HepG2 (cell line): Measurements from ENCODE around the gene NDUFB11. TPM values are rescaled to one million over a fixed set of nuclear protein-coding genes. Genes with fewer than 3 reads are reported as not detected.

ENCODE experiments used
- ATF7 ChIP-seq, 2 experiments: fragments of 450-650 bp in 1 of 2; sonication (generic) in 1 of 2; formaldehyde crosslinking in 1 of 2; IDR thresholded peaks; 2 replicates each; pipeline versions ENCODE4 v1.4.0 to v1.6.1; 2016 to 2020; ENCODE audit warnings: antibody characterized with exemption in 1 of 2, mild to moderate bottlenecking in 1 of 2, missing genetic modification reagents in 1 of 2
- CEBPG ChIP-seq: IDR thresholded peaks from 2 replicates; pipeline ENCODE4 v1.6.1; 2016
- DRAP1 ChIP-seq: IDR thresholded peaks from 2 replicates; pipeline ENCODE4 v1.6.1; 2016; ENCODE audit warnings: missing genetic modification reagents, missing compliant biosample characterization
- HDAC1 ChIP-seq: sonication (generic); formaldehyde crosslinking; IDR thresholded peaks from 2 replicates; pipeline ENCODE4 v1.5.1; 2020; ENCODE audit warnings: mild to moderate bottlenecking, missing genetic modification reagents
- HMGXB4 ChIP-seq, 2 experiments: sonication (generic) in 1 of 2; formaldehyde crosslinking in 1 of 2; IDR thresholded peaks; 2 replicates each; pipeline versions ENCODE4 v1.4.0 to v1.6.1; 2018 to 2020; ENCODE audit warnings: missing genetic modification reagents in 2 of 2, borderline replicate concordance in 1 of 2, low read depth in 1 of 2, mild to moderate bottlenecking in 1 of 2, missing biosample characterization in 1 of 2
- MAX ChIP-seq: IDR thresholded peaks from 2 replicates; pipeline ENCODE4 v1.6.1; 2012; ENCODE audit warnings: inconsistent platforms
- NFIC ChIP-seq: IDR thresholded peaks from 2 replicates; pipeline ENCODE4 v1.6.1; 2012; ENCODE audit warnings: mild to moderate bottlenecking, low read length, inconsistent platforms
- PBX3 ChIP-seq: sonication (generic); formaldehyde crosslinking; IDR thresholded peaks from 2 replicates; pipeline ENCODE4 v1.8.1; 2023; ENCODE audit warnings: missing genetic modification reagents, inconsistent platforms, borderline replicate concordance
- PHF21A ChIP-seq: sonication (generic); formaldehyde crosslinking; IDR thresholded peaks from 2 replicates; pipeline ENCODE4 v1.5.0; 2020; ENCODE audit warnings: mild to moderate bottlenecking, missing genetic modification reagents
- RNF2 ChIP-seq: fragments of 450-650 bp; conservative IDR thresholded peaks from 2 replicates; pipeline ENCODE4 v1.6.1; 2016; ENCODE audit warnings: low read depth
- RXRB ChIP-seq: IDR thresholded peaks from 2 replicates; pipeline ENCODE4 v1.6.1; 2016; ENCODE audit warnings: borderline replicate concordance, missing genetic modification reagents, missing compliant biosample characterization
- TAF15 ChIP-seq: fragments of 200-400 bp; formaldehyde crosslinking; IDR thresholded peaks from one replicate; pipeline ENCODE4 v1.6.1; 2018; ENCODE audit warnings: mild to moderate bottlenecking, low read depth, low read length; ENCODE audit not compliant: poor library complexity, severe bottlenecking
- THAP9 ChIP-seq: sonication (generic); formaldehyde crosslinking; IDR thresholded peaks from 2 replicates; pipeline ENCODE4; 2020; ENCODE audit warnings: missing genetic modification reagents, mild to moderate bottlenecking, borderline replicate concordance
- TMF1 ChIP-seq: sonication (generic); formaldehyde crosslinking; IDR thresholded peaks from 2 replicates; pipeline ENCODE4 v1.8.1; 2022; ENCODE audit warnings: low read depth, missing genetic modification reagents
- YEATS2 ChIP-seq: sonication (generic); formaldehyde crosslinking; IDR thresholded peaks from 2 replicates; pipeline ENCODE4 v1.4.0; 2020; ENCODE audit warnings: missing genetic modification reagents, borderline replicate concordance
- ZKSCAN5 ChIP-seq: sonication (generic); formaldehyde crosslinking; IDR thresholded peaks from 2 replicates; pipeline ENCODE4 v1.5.1; 2020; ENCODE audit warnings: mild to moderate bottlenecking, missing genetic modification reagents
- ZNF414 ChIP-seq: sonication (generic); formaldehyde crosslinking; IDR thresholded peaks from 2 replicates; pipeline ENCODE4 v1.5.0; 2020; ENCODE audit warnings: missing genetic modification reagents
- ZNF615 ChIP-seq: sonication (generic); formaldehyde crosslinking; IDR thresholded peaks from 2 replicates; pipeline ENCODE4 v1.5.0; 2020; ENCODE audit warnings: mild to moderate bottlenecking, missing genetic modification reagents, borderline replicate concordance
- ZNF883 ChIP-seq: sonication (generic); formaldehyde crosslinking; IDR thresholded peaks from 2 replicates; pipeline ENCODE4 v1.5.1; 2020; ENCODE audit warnings: mild to moderate bottlenecking, missing genetic modification reagents; ENCODE audit errors: not compliant biosample characterization
- polyA plus RNA-seq, 8 experiments: library from polyadenylated mRNA; depleted of rRNA in 3 of 8; stranded (reverse) in 7 of 8; unstranded in 1 of 8; fragments of >200 nt; fragmentation: Illumina TruSeq in 4 of 8; extraction: Trizol in 4 of 8; gene quantifications; 2 replicates each; pipeline versions ENCODE4 v1.2.1 to v1.2.3, GENCODE V29; 2011 to 2016; ENCODE audit warnings: low read depth in 4 of 8, missing spikeins in 1 of 8, mixed read lengths in 1 of 8; ENCODE audit not compliant: insufficient read depth in 1 of 8
- total RNA-seq, 5 experiments: library from RNA; depleted of rRNA; stranded (reverse); fragments of >200 nt; fragmentation: Illumina TruSeq; extraction: Trizol; gene quantifications; 2 replicates each; pipeline ENCODE4 v1.2.3, GENCODE V29; 2016; ENCODE audit warnings: low read depth in 1 of 5

Gene NDUFB11
- total and polyA plus RNA-seq, 2 of the 13 experiments (the other 11 are each of a cell fraction or from before 2014, with no cell fraction given) = 46.6 to 100 TPM

- TF ChIP-seq HMGXB4 (CRISPR knock-in tag; IDR thresholded peaks at IDR 0.05; ENCODE audit: borderline replicate concordance in 1 of 2, low read depth in 1 of 2) (peak; percentile 50 to 69; a peak in 3 of 4 replicates), TMF1 (CRISPR knock-in tag) (no peak), ZNF615 (CRISPR knock-in tag) (no peak), NFIC (no peak), MAX (peak; percentile 21), ATF7 (IDR thresholded peaks at IDR 0.05) (no peak), ATF7 (CRISPR knock-in tag; IDR thresholded peaks at IDR 0.05) (no peak), YEATS2 (no peak), HDAC1 (CRISPR knock-in tag) (peak; percentile 46; the same call in 1 of the 2 replicates), DRAP1 (CRISPR knock-in tag) (peak; percentile 53), ZNF414 (CRISPR knock-in tag) (peak; percentile 38; the same call in 1 of the 2 replicates), RNF2 (peak; percentile 66; the same call in 1 of the 2 replicates), TAF15 (no peak), ZNF883 (CRISPR knock-in tag) (no peak), THAP9 (CRISPR knock-in tag) (peak; percentile 95), RXRB (CRISPR knock-in tag) (no peak), CEBPG (peak; percentile 65), ZKSCAN5 (no peak), PBX3 (CRISPR knock-in tag) (no peak), PHF21A (peak; percentile 87)
Observed at GRCh38 chrX:47144626-47145394, at the start of gene NDUFB11, which contains the start of gene RBM10 (continued).
